GM18519 (cell line): ENCODE data around the gene CABP7.

ENCODE experiments used
- ATAC-seq: cut with Tn5 transposase; IDR thresholded peaks from one replicate; pipeline ENCODE4 v1.9.1; 2021; ENCODE audit warnings: mild to moderate bottlenecking, moderate library complexity; ENCODE audit not compliant: unreplicated experiment, low FRiP score

Gene CABP7

GRCh38 chr22:29722151-29722550, 2.3 kb downstream of the CABP7 start:
- no peak for ATAC-seq

DNA sequence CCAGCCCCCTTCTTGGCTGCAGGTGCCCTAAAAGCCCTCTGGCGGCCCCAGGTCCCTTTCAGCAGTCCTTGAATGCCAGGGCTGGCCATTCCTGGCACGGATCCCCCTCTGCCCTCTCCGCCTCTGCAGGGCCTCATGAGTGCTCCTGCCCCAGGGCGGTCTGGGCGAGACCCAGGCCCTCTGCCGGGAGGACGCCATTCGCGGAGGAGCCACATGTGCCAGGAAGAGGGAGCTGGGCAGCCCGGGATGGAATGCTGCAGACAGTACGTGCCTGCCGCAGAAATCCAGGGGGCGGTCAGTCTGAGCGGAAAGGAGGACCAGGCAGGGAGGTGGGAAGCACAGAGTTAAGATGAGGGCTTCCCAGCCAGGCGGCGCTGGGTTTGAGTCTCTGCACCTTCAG, 2.8 kb downstream of the CABP7 start:
- no peak for ATAC-seq

DNA sequence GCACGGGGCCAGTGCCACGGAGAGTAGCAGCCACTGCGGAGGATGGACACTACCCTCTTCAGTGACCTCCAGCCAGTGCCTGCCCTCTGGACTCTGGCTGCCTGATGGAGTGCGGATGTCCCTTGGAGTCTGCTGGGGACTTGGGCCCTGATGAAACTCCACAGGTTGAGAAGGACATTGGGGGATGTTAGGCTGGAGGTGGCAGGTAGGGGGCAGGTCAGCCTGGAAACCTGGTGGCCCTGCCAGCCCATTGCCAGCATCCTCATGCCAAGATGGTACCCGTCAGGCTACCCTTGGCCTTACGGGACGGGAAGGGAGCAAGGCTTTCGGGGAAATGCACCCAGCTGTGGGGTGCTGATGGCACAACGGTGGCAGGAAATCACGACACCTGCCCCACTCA, 4.0 kb downstream of the CABP7 start:
- ATAC-seq: no peak

- ATAC-seq: no peak
Observed at GRCh38 chr22:29724843-29725242, 5.0 kb downstream of the CABP7 start.

DNA sequence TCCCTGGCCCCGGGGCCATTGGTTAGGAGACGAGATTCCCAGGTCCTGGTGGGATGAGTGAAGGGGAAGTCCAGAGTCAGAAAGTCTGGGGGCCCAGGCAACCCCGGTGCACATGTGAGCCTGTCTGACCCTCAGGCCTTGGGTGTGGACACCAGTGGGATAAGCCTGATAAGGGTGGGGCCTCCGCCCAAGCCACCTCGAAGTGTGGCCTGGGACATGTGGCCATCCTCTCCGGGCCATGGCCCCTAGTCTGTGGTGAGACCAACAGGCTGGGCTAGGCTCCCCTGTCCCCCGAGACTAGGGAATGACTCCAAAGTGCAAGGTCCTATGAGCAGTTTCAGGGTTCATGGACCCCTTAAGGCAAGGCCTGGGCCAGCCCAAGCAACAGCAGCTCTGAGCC, 6.3 kb downstream of the CABP7 start:
- ATAC-seq: no peak

DNA sequence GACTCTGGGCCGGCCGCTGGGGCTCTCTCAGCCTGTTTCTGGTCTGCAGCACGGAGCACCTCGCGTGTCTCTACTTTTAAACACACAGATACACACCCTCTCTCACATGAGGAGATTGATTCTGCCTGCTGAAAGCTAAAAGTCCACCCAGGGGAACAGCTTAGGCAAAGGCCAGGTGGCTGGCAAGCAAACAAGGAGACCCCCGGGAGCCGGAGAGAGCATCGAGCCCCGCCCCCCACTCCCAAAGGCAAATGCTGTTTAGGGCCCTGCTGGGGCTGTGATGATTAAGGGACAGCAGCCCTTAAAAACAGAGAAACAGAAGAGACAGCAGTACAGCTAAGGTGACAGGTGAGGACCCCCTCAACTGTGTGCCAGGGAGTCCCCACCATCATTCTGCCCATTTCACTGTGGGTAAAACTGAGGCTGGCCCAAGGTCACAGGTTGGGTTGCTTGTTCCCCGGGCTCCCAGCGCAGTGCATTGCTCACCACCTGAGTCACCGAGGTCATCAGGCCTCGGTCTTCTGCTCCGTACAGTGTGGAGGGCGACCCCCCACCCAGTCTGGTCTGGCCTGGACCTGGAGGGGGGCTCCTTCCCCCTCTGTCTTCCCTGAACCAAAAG, 6.8 kb downstream of the CABP7 start:
- no peak for ATAC-seq

GRCh38 chr22:29727131-29727523, 7.3 kb downstream of the CABP7 start:
- no peak for ATAC-seq

DNA sequence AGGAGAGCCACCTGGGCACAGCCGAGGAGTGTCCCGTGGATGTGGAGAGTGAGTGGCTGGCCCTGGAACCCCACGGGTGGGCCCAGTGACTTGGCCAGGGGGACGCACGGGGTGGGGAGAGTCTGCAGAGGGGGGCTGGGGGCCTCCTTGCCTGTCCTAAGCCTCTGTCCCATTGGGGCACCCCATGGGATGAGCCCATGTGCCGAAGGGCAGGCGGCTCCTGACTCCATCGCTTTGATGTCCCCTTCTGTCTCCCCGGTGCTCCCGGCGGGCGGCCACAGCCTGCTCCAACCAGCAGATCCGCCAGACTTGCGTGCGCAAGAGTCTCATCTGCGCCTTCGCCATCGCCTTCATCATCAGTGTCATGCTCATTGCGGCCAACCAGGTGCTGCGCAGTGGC, 9.4 kb downstream of the CABP7 start:
- no peak for ATAC-seq

DNA sequence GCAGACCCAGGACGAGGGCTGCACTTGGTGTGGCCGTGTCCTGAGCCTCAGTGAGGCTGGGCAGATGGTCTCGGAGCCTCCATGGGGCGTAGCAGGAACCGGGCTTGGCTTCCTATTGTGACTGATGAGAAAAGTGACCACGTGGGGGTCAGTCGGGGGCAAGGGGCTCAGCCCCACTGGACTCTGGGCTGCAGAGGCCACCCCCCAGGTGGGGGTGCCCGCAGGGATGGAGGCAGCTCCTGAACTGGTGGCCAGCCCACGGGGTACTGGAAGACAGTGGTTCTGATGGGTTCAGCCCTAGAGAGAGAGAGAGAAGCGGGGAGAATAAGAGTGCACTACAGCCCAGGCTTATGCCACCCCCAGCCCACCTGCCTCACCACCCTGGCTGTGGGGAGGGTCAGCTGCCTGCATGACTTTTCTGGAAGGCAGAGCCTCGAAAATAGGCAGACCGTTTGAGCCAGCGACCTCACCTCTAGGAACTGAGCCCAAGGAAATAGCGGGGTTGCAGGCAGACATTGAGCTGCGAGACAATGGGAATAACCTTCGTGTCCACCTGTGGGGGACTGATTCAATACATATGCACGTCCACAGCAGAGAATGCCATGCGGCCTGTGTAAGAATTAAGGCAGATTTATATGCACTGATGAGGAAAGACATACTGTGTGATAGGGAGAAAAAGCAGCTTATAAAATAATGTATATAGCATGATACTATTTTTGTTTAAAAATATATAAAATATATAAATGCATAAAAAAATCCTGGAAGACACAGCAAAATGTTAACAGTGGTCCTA, 11.5 kb downstream of the CABP7 start:
- no peak for ATAC-seq

DNA sequence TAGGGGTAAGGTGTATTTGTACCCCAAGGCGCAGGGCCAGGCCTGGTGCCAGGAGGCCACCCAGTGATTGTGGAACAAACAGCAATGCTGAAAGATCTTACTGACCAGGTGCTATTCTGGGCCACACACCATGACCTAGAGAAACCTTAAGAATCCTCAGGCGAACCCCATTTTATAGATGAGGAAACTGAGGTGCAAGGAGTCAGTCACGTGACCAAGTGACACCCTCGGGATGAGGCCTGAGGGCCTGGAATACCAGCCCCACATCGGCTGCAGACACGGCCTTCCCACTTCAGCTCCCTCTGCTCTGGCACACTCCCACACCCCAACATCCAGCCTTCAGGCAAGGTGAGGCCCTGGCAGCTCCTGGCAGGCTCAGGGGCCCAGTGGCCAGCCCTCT, 13.1 kb downstream of the CABP7 start:
- no peak for ATAC-seq

DNA sequence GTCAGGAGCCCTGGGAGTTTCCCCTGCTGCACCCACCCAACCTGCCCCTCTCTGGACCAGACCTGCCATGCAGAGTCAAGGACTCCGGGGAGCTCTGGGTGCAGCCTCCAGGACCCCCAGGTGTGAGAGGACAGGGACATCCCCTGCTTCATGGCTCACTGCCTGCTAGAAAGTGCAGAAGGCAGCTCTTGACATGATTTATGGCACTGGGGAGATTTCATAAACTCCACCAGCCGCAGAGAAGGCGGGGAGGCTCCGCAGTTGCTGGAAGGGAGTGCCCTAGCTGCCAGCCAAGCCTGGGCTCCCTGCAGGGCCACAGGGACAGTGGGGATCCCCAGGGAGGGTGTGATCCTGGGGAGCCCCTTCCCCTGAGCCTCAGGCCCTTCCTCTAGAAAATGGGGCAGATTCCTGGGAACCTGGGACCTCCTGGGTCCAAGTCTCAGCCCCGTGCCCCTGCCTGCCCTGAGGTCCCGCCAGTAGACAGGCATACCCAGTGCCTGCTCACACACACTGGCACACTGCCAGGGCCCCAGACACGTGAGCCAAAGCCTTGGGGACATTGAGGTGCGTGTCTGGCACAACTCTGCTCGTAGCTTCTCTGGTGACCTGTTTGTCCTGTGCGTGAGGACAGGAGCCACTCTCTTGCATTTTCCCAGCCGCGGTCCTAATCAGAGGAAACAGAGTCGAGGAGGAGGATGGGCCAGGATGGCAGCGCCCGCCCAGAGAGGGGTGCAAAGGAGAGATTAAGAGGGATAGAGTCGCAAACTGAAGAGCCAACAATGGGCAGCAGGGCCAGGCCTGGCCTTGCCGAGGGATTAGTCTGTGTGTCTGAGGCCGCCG, 13.8 kb downstream of the CABP7 start:
- ATAC-seq: no peak

DNA sequence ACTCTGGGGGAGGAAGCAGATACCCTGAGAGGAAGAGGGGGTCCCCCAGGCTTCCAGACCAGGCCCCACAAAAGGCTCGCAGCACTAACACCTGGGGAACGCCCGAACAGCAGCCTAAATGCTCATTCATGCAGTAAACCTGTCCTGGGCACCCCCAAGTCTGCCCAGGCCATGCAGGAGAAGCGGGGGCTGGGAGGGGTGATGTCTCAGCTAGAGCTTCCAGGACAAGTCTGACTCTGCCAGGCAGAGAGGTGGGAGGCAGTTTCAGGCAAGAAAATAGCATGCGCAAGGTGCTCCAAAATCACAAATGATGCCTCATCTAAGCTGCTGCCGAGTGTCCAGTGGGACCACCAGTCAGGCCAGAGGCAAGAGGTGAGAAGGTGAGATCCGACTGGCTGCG, 14.6 kb downstream of the CABP7 start:
- no peak for ATAC-seq

DNA sequence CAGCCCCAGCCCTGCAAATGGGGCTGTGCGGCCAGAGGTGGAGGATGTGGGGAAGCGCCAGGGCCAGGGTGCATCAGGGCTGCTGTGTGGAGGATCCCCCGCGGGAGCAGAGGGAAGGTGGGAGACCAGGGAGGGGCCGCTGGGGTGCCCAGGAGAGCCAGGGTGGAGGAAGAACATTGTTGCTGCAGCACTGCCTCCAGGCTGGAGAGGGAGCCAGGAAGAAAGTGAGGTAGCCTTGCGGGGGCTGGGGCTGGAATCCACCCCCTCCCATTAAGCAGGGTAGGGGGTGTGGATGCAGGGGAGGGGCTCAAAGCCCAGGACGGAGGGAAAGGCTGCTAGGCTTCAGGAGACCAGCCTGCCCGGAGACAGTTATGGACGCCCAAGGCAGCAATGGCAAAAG, 15.0 kb downstream of the CABP7 start:
- no peak for ATAC-seq

GRCh38 chr22:29735416-29735815, 15.6 kb downstream of the CABP7 start:
- ATAC-seq: no peak

DNA sequence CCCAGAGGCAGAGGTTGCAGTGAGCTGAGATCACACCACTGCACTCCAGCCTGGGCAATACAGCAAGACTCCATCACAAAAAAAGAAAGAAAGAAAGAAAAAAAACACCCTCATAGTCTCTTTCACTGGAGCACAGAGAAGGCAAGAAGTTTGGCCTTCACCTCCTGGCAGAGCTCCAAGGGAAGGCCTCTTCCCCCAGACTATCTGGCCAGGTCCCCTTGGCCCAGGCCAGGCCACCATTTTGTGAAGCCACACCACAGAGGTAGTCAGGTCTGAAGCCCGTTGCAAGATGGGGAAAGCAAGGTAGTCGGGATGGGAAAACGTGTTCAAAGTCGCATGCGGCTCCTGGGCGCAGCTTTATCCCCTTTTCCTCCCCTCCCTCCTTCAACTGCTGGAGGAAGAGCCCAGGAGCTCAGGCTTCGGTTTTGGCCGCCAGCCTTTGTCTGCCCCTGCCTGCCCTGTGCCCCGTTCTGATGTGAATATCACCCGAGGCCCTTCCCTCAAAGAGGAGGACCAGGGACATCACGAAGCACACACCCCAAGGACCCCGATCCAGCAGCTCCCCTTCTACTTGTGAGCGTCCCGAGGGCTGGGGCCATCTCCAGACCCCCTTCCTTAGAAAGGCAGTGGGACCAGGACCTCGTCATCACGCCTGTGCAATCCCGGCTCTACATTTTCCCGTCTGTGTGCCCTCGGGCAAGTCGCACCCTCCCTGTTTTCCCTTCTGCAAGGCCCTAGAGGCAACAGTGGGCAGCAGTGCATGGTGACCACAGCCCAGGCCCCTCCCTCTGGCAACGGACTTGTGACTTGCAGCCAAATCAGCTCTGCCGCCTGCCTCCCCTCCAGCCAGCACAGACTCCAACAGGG, 17.7 kb downstream of the CABP7 start:
- ATAC-seq: no peak

DNA sequence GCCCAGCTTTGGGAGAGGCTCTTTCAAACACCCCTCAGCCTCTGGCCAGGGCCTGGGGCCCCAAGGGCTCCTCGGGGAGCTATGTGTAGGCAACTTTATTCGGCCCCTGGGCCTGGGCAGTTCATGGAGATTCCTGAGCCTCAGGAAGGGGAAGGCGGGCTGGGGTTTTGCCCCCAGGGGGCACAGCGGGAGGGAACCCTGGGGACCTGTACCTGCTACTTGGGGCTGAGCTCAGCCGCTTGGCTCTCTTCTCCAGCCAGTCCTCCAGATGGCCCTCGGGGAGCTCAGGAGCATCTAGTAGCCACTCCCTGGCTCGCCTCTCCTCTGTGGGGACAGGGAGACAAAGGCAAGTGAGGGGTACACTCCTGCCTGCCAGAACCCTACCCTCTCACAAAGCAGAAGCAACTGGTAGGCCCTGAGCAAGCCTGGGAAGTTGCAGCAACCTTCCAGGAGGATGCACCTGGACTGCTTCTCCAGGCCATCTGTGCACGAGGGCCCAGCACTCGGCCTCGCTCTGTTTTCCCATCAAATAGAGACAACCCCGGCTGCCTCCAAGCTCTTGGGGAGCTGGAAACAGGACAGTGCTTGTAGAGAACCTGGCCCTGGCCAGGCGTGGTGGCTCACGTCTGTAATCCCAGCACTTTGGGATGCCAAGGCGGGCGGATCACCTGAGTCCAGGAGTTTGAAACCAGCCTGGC, 18.5 kb downstream of the CABP7 start:
- ATAC-seq: no peak

GRCh38 chr22:29739346-29739875, 19.6 kb downstream of the CABP7 start:
- ATAC-seq: no peak

DNA sequence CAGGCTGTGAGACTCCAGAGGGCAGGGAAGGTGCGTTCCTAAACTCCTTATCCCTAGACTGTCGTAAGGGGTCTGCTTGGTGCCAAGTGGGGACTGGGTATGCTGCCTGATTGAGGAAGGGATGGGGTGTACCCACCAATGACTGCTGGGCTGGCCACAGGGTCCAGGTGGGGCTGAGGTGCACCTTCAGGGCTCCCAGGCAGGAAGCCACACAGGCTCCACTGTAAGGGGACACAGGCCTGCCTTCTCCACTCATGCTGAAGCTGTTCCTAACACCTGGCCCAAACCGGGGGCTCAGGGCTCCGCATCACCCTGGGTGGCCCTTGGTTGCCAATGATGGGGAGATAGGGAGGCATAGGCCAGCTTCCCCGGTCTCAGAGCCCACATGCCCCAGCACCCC, 20.4 kb downstream of the CABP7 start:
- ATAC-seq: no peak

DNA sequence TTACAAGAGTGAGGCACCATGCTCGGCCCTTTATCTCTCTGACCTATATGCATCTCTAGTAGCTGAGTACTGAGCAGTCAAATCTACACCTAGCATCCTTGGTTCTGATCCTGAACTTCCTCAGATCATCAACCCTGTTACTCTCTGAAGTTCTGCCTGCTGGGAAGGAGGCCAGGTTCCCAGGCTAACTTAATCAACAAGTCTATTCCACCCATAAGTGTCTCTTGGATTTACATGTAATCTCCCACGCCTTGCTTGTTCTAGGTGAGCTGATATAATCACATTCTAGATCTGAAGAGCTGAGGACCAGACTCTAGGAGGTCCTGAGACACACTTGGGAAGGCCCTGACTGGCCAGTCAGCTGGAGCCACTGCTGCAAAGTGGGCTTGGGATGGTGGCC, 22.1 kb downstream of the CABP7 start:
- no peak for ATAC-seq

DNA sequence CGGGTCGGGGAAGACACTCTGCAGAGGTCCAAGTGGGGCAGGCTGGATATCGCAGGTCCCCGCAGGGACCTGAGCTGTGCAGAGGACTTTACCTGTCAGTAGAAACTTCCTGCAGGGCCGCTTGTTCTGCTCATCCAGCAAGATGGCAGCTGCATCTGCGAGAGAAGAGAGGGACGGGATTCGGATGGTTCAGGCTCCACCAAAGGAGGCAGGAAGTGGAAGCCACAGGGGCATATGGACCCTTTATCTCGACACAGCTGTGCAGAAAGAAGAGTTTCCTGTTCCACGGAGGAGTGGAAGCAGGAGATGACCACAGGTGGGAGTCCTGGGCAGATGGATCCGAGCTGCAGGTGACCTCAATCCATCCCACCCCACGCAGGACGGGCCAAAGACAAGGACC, 22.5 kb downstream of the CABP7 start:
- no peak for ATAC-seq
